Spleen (tissue), 7 donors: ENCODE measurements around the gene RAD51B.

Experiments used
- CTCF ChIP-seq, 11 experiments: fragments of 200-600 bp in 7 of 11; fragments of 450-650 bp in 4 of 11; sonication (generic) in 4 of 11; IDR thresholded peaks in 8 of 11; conservative IDR thresholded peaks in 3 of 11; 1 replicate in 7 of 11; 2 replicates in 4 of 11; pipeline versions ENCODE4 v1.4.0 to v1.8.0; 2016 to 2021; ENCODE audit warnings: antibody characterized with exemption in 11 of 11, inconsistent platforms in 4 of 11, mild to moderate bottlenecking in 1 of 11
- POLR2A ChIP-seq, 3 donors: fragments of 450-650 bp; IDR thresholded peaks; one replicate each; pipeline ENCODE4 v1.5.1; 2017; ENCODE audit warnings: antibody characterized with exemption in 3 of 3, mild to moderate bottlenecking in 1 of 3
- POLR2AphosphoS5 ChIP-seq, 3 donors: sonication (generic); formaldehyde crosslinking; IDR thresholded peaks; one replicate each; pipeline ENCODE4 v1.5.1; 2017; ENCODE audit warnings: antibody characterized with exemption in 3 of 3
- donor health status: DM: no; HTN: no; CAD: no; lungs with moderate emphysema.
- donor health status: DM: no; HTN: no; CAD: no.
- donor health status: DM: no; HTN: no; CAD: no.

GRCh38 chr14:68368850-68369249 lies 549.3 kb downstream of the RAD51B start:
- TF ChIP-seq CTCF (IDR thresholded peaks at IDR 0.05 in 8 of 11, conservative IDR thresholded peaks at IDR 0.05 in 3 of 11) (no peak), POLR2A (IDR thresholded peaks at IDR 0.05) (no peak), POLR2AphosphoS5 (IDR thresholded peaks at IDR 0.05) (no peak)
